ENCODE results near the gene ITSN1.
"Not testable (repeated sequence)": the region's sequence is repeated elsewhere in the genome, so short reads cannot be mapped to it uniquely, and the experiment has no call there.

Gene ITSN1

GRCh38 chr21:33767236-33767635, 124.9 kb downstream of the ITSN1 start:
- FAIRE-seq (peak; percentile 88), DNase-seq (ENCODE audit: low spot score) (peak; percentile 73)

DNA sequence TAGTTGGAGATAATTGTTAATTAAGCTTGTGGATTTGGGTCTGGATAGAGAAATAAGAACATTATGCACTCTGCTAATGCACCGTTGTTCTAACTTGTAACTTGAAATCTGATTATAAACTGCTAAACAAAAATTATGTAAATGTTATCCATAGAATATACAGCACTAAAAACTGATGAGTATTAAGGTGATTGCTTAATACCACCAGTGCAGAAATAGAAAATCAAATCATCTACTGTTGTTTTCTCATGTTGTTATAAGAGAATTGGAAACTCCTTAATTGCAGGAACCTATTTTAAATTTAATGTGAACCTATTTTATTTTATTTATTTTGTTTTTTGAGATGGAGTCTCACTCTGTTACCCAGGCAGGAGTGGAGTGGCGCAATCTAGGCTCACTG, 125.7 kb downstream of the ITSN1 start:
- FAIRE-seq = no peak

GRCh38 chr21:33769057-33769456, 126.8 kb downstream of the ITSN1 start:
- DNase-seq (ENCODE audit: low spot score) = peak; percentile 50
- no peak for FAIRE-seq

More for the DNA sequence above, 125.7 kb downstream of the ITSN1 start:
- no peak for DNase-seq (ENCODE audit: low spot score)

DNA sequence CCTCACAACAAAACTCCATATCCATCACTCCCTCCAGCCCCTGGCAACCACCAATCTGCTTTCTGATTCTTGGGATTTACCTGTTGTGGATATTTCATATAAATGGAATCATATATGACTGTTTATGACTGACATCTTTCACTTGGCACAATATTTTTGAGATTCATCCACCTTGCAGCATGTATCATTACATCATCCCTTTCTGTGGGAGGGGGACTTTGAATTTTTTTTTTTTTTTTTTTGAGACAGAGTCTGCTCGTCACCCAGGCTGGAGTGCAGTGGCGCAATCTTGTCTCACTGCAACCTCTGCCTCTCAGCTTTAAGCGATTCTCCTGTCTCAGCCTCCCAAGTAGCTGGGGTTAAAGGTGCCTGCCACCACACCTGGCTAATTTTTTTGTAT, 128.2 kb downstream of the ITSN1 start:
- FAIRE-seq (no peak), DNase-seq (ENCODE audit: low spot score) (no peak)

- DNase-seq (ENCODE audit: low spot score) = no peak
- FAIRE-seq = no peak
These were observed 129.7 kb downstream of the ITSN1 start for GRCh38 chr21:33771976-33772375.

DNA sequence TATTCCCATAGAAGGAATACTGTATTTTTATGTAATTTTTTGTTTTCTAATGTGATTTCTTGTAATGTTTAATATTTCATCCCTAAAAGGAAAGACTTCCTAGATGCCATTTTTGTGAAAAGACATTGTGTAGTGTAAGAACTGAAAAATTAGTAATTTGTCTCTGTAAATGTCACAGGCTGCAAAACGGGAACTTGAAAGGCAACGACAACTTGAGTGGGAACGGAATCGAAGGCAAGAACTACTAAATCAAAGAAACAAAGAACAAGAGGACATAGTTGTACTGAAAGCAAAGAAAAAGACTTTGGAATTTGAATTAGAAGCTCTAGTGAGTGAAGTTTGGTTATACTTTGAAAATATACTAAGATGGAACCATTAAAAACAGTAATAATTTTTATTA, 132.2 kb downstream of the ITSN1 start:
- FAIRE-seq (no peak), DNase-seq (ENCODE audit: low spot score) (no peak)

GRCh38 chr21:33775100-33775828, 133.0 kb downstream of the ITSN1 start:
- FAIRE-seq = no peak

DNA sequence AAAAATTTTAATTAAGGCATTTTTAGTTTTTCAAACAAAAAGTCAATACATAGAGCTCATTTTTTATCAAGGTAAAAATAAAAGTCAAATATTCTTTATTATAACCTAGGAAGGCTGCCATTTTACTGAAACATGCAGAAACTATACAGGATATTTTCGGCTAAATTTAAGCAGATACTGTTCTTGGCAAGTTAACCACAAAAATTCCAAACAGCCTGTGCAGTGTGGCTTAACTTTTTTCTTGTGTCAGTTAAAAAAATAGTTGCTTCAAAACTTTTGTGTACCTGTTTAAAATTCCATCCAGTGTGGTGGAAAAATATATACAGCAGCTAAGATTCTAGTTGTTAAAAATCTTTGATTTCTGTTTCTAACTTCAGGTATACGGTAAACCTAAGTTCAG, 138.3 kb downstream of the ITSN1 start:
- DNase-seq (ENCODE audit: low spot score) = no peak
- no peak for FAIRE-seq

More at GRCh38 chr21:33775100-33775828, 133.0 kb downstream of the ITSN1 start:
- no peak for DNase-seq (ENCODE audit: low spot score)

DNA sequence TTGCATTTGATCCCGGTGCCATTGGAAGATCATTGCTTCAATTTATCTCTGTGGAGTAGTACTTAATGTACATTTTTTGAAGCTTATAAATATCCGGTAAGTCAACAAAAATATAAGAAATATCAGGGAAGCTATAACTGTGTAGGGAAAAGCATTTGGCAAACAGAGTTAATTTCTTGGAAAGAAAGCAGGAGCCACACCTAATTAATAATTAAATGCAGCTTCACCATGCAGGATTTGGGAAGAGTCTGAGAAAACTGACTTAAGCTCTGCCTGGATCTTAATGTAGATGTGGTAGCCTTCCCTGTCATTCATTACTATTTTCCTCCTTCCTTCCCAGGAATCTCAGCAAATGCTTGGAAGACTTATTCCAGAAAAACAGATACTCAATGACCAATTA, 138.8 kb downstream of the ITSN1 start:
- FAIRE-seq = no peak
- no peak for DNase-seq (ENCODE audit: low spot score)

DNA sequence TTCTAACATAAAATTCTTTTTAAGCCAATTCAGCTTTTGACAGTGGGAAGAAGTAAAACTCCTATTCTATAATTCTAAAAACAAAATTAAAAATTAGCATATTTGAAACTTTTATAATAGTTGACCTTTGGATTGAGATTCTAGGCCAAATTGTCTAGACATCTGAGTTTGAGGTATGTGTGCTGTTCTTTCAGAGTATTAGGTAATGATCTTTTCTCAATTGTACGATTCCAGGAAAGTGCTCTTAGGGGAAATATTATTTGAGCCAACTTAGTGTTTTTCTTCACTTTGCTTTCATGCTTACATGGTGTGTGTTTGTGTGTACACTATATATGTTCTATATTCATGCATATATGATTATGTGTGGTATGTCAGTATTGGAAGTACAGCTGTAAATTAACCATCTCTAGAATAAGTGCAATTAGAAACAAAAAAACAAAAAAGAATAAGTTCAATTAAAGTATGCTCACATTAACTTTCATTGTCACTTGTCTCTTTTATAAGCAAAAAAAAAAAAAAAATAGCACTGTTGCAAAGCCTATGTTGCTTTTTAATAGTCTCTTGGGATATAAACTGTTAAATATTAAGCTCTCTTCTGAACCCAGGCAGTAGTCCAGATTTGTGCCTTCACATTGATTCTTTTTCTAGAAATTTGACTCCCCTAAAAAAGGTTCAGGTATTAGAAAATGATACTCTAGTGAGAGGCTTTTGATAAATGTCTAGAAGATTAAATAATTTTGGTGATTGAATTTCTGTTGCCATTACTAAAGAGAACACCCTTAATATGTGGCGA, 141.1 kb downstream of the ITSN1 start:
- no peak for FAIRE-seq

DNA sequence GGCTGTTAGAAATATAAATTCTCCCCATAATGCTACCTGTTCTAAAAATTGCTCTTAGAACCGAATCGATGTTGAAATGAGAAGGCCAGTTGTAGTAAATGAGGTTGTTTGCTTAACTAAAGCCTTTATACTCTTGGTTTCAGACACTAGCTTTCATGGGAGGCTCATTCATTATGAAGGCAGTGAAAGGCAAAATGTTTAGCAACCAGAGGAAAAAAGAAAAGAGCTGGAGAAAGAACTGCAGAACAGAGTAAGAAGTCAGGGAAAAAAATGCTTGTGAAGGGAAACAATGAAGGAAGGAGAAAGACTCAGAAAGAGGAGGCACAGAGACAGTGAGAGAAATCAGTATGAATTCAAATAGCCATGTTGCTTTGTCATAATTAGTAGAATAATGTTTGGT, 145.1 kb downstream of the ITSN1 start:
- DNase-seq (ENCODE audit: low spot score) (no peak), FAIRE-seq (no peak)

More for the DNA sequence above, 141.1 kb downstream of the ITSN1 start:
- DNase-seq (ENCODE audit: low spot score) = no peak

- FAIRE-seq = not testable (repeated sequence)
These were observed 146.1 kb downstream of the ITSN1 start for GRCh38 chr21:33788438-33788837.

DNA sequence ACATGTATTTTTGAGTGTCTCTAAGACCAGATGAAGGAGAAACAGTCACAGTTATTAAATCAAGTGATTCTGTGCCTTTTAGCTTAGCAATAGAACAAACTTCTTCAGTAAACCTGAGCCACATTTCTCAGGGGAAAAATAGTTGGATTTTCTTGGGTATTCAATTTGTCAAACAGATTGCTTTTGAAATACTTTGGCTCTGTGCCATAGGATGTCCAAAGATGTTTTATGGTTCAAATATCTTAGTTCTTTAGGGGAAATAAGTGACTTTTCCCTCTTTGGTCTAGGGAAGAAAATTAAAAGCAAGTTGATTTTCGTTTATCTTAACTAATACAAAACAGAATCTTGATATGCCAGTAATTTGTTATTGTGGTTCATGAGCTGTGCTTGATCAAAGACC, 147.4 kb downstream of the ITSN1 start:
- FAIRE-seq (no peak), DNase-seq (ENCODE audit: low spot score) (no peak)

More at GRCh38 chr21:33788438-33788837, 146.1 kb downstream of the ITSN1 start:
- not testable (repeated sequence) for DNase-seq (ENCODE audit: low spot score)

DNA sequence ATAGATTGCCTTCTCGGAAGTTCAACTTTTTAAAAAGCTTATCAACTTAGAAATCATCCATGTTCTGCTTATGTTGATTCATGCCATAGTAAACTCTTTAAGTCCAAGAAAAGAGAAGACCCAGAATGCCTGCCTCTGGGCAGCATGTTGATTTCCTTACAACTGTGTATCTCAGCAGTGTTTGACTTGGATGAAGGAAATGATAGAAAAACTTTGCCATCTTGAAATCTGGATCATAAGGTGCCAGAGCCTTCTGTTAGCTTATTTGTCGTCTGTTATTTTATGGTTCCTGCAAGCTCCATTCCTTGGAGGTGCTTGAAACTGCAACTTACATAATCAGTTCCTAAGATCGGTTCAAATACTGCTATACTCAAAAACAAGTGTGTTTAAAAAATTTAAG, 148.8 kb downstream of the ITSN1 start:
- FAIRE-seq (no peak), DNase-seq (ENCODE audit: low spot score) (no peak)

DNA sequence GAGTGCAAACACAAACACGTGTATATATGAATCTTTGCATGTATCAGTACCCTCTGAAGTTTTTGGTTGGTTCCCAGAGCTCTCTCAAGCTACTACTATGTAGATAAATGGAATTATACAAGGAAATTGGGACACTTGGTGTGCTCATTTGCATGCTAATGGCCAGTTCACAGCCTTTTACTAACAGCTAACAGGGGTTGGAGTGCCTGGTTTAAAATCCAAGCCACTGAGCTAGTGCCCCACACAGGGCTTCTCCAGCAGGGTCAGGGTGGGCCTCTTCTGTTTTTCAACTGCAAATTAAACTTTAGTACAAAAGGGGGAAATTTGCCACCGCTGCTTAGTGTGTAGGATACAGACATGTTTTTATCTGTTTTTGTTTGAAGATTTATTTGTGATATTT, 152.3 kb downstream of the ITSN1 start:
- no peak for DNase-seq (ENCODE audit: low spot score)
- no peak for FAIRE-seq

- DNase-seq (ENCODE audit: low spot score) = no peak
- FAIRE-seq = no peak
These were observed 155.3 kb downstream of the ITSN1 start for GRCh38 chr21:33797565-33797964.

DNA sequence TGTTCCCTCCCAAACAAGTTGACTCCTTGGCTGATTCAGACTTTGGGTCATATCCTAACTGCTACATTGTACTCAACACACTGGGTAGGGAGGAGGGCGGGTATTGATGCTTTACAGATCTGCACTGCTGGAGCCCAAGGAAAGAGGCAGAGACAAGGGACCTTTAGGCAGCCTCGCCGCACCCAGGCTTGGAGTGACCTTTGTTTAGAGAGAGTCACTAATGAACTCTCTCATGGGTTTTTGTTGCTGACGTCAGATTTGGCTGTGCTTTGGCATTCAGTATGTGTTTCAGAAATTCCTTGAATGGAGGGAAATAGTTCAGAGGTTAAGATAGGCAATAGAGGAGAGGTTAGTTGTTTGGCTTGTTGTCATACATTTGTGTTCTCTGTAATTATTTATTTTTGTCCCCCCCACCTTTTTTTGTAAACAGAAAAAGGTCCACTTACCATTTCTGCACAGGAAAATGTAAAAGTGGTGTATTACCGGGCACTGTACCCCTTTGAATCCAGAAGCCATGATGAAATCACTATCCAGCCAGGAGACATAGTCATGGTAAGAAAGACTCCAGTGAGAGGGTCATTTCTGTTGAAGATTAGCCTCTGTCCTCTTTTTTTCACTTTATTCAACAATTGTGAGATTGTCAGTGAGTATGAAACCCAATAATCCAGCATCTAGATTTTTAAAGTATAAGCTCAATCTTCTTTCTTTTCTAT, 157.2 kb downstream of the ITSN1 start:
- DNase-seq (ENCODE audit: low spot score) (no peak), FAIRE-seq (no peak)

DNA sequence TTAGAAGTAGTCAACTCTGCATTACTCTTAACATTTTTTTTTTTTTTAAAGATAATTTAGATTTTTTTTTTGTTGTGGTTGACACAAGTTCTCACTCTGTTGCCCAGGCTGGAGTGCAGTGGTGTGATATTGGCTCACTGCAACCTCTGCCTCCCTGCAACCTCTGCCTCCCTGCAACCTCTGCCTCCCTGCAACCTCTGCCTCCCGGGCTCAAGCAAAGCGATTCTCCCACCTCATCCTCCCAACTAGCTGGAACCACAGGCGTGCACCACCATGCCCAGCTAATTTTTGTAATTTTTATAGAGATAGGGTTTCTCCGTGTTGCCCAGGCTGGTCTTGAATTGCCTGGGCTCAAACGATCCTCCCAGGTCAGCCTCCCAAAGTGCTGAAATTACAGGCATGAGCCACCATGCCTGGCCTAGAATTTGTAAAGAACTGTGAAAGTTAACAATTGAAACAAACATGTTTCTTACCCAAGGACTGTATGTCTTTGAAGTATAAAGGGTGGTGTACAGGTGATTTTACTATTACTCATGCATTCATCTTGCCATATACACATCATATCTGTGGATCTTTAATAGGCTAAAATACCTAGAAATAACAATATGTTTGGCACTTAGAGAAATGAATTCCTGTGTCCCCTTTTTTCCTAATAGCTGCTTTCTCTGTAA, 158.6 kb downstream of the ITSN1 start:
- no peak for DNase-seq (ENCODE audit: low spot score)
- FAIRE-seq = no peak

GRCh38 chr21:33801424-33802405, 159.4 kb downstream of the ITSN1 start:
- no peak for FAIRE-seq

DNA sequence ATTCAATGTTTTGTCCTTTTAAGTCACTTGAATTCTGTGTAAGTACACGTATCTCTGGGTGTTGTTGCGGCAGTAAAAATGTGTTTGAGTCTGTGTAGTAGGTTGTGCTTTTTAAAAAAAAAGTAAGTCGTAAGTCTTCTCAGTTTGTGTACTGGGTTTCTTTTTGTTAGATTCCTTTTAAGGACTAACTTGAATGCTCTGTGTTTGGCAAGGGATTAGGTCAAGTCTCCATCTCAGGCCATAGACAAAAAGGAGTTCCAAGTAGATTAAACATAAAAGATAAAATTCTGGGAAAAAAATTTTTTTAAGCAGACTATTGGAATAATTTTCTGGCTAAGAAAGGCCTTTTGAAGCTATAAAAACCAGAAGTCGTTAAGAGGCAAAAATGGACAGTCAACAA, 160.2 kb downstream of the ITSN1 start:
- DNase-seq (ENCODE audit: low spot score) (no peak), FAIRE-seq (no peak)

More at GRCh38 chr21:33801424-33802405, 159.4 kb downstream of the ITSN1 start:
- DNase-seq (ENCODE audit: low spot score) = peak; percentile 35

All from RCC 7860 (cell line).